GM18867 (cell line): ENCODE data around the gene HOXD13.

Experiments used
- ATAC-seq: cut with Tn5 transposase; IDR thresholded peaks from one replicate; pipeline ENCODE4 v1.9.1; 2021; ENCODE audit warnings: mild to moderate bottlenecking, moderate library complexity; ENCODE audit not compliant: unreplicated experiment

Gene HOXD13

GRCh38 chr2:176105078-176105729, 12.7 kb downstream of the HOXD13 start:
- no peak for ATAC-seq

DNA sequence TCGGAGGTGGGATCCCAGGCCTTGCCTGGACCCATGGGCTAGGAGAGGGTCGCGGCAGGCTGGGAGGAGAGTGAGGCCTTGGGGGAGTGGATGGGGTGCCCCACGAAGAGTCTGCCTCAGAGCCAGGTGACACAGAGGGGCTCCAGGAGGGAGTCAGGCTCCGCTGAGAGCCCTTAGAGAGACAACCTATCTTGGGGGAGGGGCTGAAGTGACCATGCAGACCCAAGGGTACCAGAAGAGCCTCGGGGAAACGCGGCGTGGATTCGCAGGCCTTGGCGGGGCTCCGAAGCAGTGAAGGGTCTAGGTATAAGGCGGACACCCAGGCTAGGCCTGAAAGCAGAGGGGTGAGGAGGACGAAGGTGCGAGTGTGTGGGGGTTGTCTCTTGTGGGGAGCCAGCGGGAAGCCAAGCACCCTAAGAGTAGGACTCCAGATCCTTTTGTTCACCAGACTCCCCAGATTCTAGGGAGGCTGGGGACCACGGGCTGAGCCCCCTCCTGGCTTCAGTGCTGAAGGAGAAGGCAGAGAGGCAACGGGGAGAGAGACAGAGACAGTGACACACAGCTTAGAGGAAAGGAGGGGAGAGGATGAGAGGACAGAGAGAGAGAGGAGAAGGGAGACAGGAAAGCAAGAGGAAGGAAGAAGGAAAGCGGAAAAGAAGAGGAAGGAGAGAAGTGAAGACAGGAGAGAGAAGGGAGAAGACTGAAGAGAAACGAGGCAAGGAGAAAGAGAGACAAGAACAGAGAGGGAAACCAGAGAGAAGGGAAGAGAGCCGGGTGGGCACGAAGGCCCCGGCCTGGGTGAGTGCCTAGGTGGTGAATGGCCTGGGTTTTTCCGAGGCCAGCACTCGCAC, 13.4 kb downstream of the HOXD13 start:
- ATAC-seq = no peak

DNA sequence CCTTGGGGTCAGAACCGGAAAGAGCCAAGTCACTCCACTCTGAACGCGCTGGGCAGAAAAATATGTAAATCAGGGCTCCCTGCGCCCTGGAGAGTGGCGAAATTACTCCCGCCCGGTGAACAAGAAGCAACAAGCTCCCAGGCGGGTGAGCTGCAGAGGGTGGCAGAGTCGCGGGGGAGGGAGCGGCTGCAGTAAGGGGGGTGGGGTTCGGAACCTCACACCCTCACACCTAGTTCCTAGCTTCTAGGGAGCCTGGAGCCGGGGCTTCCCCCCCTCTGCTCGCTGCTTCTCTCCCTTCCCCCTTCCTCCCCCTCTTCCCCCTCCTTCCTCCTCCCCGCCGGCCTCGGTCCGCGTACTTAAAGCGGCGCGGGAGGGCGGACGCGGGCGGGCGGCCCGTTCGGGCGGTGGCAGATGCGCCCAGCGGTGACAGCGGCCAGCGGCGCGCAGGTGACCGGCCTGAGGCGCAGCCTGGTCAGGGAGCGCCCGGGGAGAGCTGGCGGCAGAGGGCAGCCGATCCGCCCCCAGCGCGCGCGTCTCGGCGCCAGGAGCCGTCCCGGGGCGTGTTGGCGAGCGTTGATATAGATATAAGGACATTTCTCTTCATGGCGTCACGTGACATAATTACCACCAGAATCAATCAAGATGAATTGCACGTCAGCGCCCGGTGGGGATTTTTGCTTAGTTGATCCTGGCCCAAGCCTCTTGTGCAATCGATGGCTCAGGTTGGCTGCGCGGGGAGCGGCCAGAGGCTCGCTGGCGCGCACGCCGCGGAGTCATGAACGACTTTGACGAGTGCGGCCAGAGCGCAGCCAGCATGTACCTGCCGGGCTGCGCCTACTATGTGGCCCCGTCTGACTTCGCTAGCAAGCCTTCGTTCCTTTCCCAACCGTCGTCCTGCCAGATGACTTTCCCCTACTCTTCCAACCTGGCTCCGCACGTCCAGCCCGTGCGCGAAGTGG, 14.3 kb downstream of the HOXD13 start, which contains the start of gene HOXD11:
HOXD11 (plus strand) TSS at position 700 of the 959 bp plus-strand sequence; CDS start at position 776, 76 bp downstream.
- ATAC-seq = no peak

DNA sequence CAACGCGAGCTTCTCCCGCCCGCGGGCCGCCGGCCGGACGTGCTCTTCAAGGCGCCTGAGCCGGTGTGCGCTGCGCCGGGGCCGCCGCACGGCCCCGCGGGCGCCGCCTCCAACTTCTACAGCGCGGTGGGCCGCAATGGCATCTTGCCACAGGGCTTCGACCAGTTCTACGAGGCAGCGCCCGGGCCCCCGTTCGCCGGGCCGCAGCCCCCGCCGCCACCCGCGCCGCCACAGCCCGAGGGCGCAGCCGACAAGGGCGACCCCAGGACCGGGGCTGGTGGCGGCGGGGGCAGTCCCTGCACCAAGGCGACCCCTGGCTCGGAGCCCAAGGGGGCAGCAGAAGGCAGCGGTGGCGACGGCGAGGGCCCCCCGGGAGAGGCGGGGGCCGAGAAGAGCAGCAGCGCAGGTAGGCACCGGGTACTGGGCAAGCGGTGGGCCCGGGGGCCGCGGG, 15.2 kb downstream of the HOXD13 start:
- ATAC-seq = no peak

GRCh38 chr2:176109192-176109901, 16.8 kb downstream of the HOXD13 start:
- no peak for ATAC-seq

DNA sequence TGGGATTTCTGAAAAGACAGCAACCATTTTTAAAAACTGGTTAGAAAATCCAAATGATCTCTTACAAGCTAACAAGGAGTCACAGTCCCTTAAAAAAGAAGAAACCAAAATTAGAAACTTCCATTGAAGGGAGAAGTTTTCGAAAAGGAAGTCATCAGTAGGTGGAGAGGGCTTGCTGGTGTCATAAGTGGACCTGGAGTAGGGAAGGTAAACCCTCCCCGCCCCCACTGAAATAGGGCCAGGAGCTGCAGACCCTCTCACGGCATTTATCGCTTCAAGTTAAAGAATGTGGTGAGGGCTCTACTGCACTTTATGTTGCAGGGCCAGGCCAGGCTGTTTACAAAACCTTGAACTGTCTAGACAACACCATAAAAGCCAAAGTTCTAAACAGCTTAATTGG, 17.4 kb downstream of the HOXD13 start:
- no peak for ATAC-seq

DNA sequence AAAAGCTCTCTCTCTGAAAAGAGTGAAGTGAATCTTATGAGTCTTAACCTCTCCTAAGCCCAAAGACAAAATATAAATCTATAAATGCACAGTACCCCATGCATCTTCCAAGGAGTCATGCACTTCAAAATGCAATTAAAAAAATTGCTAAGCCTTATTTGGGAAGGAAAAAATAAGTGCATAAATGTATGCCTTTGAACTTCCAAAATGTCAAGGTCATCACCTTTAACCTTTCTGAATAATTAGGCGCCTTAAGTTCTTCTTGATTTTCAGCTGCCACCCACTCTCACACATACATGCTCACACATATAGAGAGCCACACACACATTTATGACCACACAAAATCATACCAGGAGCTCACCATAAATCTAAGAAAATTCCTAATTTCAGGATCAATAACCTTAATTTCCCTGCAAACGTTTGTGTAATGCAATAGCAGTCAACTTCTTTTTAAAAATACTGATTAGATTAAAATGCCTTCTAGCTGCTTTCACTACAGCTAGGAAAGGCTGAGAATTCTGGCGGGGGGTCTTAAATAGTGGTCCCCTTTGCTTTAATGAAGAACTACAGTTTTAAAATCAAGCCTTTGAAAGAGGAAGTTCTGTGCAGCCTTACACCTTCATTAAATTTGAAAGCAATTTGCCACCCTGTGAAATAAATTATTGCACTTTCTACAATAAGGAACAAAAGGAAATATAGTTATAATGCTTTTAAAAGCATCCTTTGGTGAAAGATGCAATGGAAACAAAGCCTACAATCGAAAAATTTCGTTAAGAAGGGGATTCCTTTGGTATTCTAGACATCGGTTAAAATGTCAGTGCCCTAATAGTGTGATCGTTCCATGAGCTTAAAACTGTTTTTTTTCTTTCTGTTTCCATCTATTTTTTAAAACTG, 18.1 kb downstream of the HOXD13 start:
- no peak for ATAC-seq

DNA sequence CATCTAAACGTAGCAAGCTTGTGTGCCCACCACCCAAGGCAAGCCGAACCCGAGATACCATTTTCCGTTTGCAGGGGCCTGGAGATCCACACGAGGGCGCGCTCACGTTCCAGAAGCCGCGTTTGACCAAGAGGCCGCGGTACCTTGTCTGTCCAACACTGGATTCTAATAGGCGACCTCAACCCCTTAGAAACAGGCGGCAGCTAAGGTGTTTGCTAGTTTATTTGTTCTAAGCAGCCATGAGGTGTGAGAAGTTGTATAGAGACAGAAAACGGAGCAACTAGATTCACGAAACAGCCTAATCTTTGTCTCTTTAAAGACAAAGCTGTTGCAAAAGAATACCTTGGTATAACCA, 18.8 kb downstream of the HOXD13 start:
- ATAC-seq = peak; percentile 73

DNA sequence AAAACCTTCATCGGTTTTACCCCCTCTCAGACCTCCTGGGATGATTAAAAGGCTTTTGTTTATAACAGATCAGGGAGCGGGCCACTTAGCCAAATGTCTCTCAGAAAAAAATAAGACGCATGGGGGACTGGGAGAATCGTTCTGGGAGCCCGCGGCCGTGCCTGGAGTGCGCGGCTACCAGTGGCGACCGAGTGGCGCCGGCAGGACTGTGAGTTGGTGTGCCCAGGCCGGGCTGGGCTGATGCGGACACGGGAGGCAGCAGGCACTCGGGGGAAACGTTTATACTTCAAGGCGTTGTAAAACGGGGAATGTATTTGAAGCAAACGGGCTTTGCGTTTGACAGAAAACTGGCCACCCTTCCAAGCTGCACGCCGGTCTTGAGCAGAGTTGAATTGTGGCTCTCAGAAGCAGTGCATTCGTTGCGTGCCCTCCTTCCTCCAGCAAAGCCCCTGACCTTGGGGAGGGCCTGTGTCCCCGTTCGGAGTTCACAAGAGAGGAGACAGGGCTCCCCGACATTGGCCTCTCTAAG, 19.4 kb downstream of the HOXD13 start:
- ATAC-seq = no peak

DNA sequence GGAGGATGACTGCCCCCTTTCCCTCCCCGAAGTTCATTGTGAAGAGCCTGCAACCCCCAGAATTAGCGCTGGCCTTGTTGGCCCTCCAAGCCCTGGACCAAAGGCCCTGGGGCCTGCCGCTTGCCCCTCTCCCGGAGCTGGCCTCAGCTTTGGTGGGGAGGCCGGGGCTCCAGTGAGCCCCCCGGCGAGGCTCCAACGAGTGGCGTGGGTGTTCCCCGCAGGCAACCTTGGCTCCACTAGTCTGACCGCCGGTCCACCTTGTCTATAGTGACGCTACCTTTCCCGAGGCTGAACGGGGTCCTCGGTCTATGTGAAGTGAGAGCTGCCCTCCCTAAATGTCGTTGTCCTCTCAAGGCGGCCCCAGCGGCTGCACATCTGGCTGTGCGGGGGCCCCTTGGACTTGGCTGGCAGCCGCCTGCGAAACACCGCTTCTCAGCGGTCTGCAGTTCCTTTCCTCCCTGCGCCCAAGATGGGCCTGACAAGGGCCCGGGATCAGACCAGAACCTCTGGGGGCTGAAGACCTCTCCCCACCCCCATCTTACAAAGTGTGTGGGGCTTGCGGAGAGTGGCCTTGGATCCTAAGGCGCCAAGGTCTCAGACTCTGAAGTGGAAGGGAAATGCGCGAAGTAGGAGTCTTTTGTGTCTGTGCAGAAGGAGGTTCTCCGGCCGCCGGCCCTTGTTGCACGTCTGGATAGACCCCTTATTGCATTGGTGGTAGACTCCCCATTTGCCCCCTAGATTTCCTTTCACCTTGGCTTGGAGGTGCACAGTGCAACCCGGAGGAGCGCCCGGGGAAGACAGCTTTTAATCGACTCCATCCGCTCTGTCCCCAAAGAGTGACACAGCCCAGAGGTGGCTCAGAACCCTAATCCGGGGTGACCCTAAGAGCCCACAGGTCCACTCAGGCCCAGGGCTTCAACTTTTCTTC, 20.1 kb downstream of the HOXD13 start:
- ATAC-seq = no peak

DNA sequence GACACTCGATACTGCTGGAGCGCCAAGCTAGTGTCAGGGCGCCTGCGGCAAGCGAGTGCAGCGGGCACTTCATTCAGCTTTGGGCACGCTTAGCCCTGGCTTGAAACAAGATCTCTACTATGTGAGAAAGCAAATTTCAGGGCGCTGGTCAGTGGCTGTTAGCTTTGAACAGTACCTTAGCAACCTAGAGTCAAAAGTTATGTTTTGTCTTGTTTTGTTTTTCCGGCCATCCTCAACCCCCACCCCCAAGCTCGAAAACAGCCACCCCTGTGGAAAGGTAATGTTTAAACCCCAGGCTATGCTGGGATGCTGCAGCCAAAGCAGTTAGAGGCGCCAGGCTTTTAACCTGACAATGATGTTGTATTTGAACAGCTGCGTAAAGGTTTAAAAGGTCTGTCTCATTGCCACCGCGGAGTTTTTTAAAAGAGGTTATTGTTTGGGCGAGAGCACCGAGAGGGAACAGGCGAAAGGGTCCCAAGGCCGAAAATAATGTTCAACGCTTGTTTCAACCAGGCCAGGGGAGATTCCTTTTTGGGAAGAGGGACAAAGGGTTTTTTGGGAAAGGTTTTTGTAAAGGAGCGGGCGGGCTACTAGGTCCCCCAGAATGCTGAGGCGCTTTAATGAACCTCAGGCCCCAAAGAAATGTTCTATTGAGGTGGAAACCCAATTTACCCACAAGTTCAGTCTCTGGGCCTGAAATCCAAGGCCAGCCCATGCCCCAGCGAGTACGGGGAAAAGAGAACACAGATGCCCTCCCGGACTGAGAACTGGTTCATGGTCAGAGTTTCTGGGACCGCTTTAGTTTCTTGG, 21.8 kb downstream of the HOXD13 start:
- ATAC-seq = no peak

DNA sequence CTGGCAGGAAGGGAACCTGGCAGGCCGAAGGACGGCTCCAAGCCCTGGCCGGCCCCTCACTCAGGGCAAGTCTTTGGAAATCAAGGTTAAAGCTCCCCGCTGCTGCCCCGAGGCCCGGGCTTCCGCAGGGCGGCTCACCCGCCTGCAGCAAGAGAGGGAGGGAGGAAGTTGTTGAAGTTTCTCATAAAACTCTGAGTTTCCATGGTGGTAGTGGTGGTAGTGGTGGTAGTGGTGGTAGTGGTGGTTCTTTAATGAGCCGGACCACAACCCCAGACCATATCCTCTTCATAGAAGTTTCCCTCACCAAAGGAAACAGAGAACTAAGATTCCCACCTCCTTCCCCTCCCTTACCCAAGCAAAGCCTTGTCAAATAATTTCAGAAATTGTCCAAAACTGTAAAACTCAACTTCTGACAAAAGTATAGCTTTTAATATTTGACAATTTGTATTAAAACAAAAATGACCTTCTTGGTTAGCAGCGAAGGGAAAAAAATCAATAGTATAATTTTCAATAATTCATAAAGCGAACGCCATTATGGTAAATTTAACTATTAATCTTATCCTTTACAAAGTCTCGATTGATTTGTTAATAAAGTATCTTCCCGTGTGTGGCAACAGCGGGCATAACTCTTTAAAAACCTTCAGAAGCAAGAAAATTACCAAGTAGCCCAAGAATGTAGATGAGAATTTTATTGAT, 22.6 kb downstream of the HOXD13 start:
- no peak for ATAC-seq

GRCh38 chr2:176115883-176116813, 23.6 kb downstream of the HOXD13 start, which contains the start of gene HOXD10:
TSS of gene HOXD10 (plus strand) at chr2:176116778. CDS start at chr2:176116834, 56 bp downstream.
- no peak for ATAC-seq

DNA sequence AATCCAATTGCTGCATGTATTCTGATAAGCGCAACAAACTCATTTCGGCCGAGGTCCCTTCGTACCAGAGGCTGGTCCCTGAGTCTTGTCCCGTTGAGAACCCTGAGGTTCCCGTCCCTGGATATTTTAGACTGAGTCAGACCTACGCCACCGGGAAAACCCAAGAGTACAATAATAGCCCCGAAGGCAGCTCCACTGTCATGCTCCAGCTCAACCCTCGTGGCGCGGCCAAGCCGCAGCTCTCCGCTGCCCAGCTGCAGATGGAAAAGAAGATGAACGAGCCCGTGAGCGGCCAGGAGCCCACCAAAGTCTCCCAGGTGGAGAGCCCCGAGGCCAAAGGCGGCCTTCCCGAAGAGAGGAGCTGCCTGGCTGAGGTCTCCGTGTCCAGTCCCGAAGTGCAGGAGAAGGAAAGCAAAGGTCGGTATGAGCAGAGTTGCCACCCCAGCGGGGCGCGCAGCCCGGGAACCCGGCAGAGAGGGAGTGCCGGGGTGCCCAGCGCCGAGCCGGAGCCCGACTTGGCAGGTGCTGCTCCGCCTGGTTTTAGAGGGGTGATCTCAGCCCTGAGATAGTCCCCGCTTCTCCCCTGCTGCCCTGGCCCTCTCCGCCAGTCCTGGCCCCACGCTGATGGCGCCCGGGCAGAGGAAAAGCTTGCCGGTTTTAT, 24.8 kb downstream of the HOXD13 start:
- ATAC-seq = no peak

- ATAC-seq = no peak
Measured at GRCh38 chr2:176117823-176118371, 25.4 kb downstream of the HOXD13 start.
